Measurements from ENCODE around the gene TCN2. TPM values are rescaled to one million over a fixed set of nuclear protein-coding genes. Genes with fewer than 3 reads are reported as not detected.

TCN2 gene
- total RNA-seq, 1 donor from 2014 or later, result 2.7 TPM

- H3K36me3 ChIP-seq (ENCODE audit: insufficient read depth, low read length), result peaks cover 27% of the 10 kb centered on the region
- peaks cover 3% of the 10 kb centered on the region for H3K27me3 Mint-ChIP-seq (ENCODE audit: low read depth, unreplicated experiment)
- H3K4me3 Mint-ChIP-seq (ENCODE audit: unreplicated experiment), result no peak overlapping the region
- H3K27ac ChIP-seq (ENCODE audit: low read depth, low read length), result peak overlapping the region; percentile 6
- H3K27ac Mint-ChIP-seq (ENCODE audit: unreplicated experiment), result no peak overlapping the region
- H3K27me3 ChIP-seq (ENCODE audit: insufficient read depth, low read length), result peaks cover 4% of the 10 kb centered on the region
- H3K4me1 ChIP-seq (ENCODE audit: insufficient read depth, low read length), result peaks cover 5% of the 10 kb centered on the region
- H3K4me1 Mint-ChIP-seq (ENCODE audit: low read depth, unreplicated experiment), result peaks cover 5% of the 10 kb centered on the region
- DNase-seq (ENCODE audit: low read depth) (no peak), FAIRE-seq (no peak)
- H3K9ac ChIP-seq (ENCODE audit: low read length), result no peak overlapping the region
- no peaks in the 10 kb centered on the region for H3K9me3 Mint-ChIP-seq (ENCODE audit: unreplicated experiment)
- no peak overlapping the region for H2AFZ ChIP-seq (ENCODE audit: low read depth, low read length)
- peaks cover 31% of the 10 kb centered on the region for H4K20me1 ChIP-seq (ENCODE audit: insufficient read depth, low read length)
- H3K9me3 ChIP-seq (ENCODE audit: insufficient read depth, low read depth, low read length), result no peaks in the 10 kb centered on the region
- H3K36me3 Mint-ChIP-seq (ENCODE audit: low read depth, unreplicated experiment), result peaks cover 19% of the 10 kb centered on the region
- TF ChIP-seq CTCF (IDR thresholded peaks at IDR 0.05; ENCODE audit: insufficient read depth, low read depth, low read length) (no peak), EZH2 (IDR thresholded peaks at IDR 0.05; ENCODE audit: insufficient read depth, low read length) (no peak)
- no peak overlapping the region for H3K4me3 ChIP-seq (ENCODE audit: insufficient read depth, low read depth, low read length)
- H3K79me2 ChIP-seq (ENCODE audit: insufficient read depth, low read length), result no peaks in the 10 kb centered on the region
- no peak overlapping the region for H3K4me2 ChIP-seq (ENCODE audit: low read length)
Measured at GRCh38 chr22:30575859-30576258, 31.1 kb upstream of the TCN2 start.

- no peak overlapping the region for H3K4me2 ChIP-seq (ENCODE audit: low read length)
- no peaks in the 10 kb centered on the region for H3K27me3 Mint-ChIP-seq (ENCODE audit: low read depth, unreplicated experiment)
- H3K27ac Mint-ChIP-seq (ENCODE audit: unreplicated experiment), result no peak overlapping the region
Measured at GRCh38 chr22:30578481-30578880, 28.5 kb upstream of the TCN2 start.

More at GRCh38 chr22:30578481-30578880, 28.5 kb upstream of the TCN2 start:
- H3K9me3 Mint-ChIP-seq (ENCODE audit: unreplicated experiment), result no peaks in the 10 kb centered on the region
- no peaks in the 10 kb centered on the region for H3K79me2 ChIP-seq (ENCODE audit: insufficient read depth, low read length)
- peaks cover 5% of the 10 kb centered on the region for H3K4me1 ChIP-seq (ENCODE audit: insufficient read depth, low read length)
- TF ChIP-seq CTCF (IDR thresholded peaks at IDR 0.05; ENCODE audit: insufficient read depth, low read depth, low read length) (no peak), EZH2 (IDR thresholded peaks at IDR 0.05; ENCODE audit: insufficient read depth, low read length) (no peak)
- peaks cover 37% of the 10 kb centered on the region for H4K20me1 ChIP-seq (ENCODE audit: insufficient read depth, low read length)
- peaks cover 6% of the 10 kb centered on the region for H3K4me1 Mint-ChIP-seq (ENCODE audit: low read depth, unreplicated experiment)
- no peak overlapping the region for H3K4me3 Mint-ChIP-seq (ENCODE audit: unreplicated experiment)
- H3K36me3 Mint-ChIP-seq (ENCODE audit: low read depth, unreplicated experiment), result peaks cover 18% of the 10 kb centered on the region
- no peak overlapping the region for H2AFZ ChIP-seq (ENCODE audit: low read depth, low read length)
- DNase-seq (ENCODE audit: low read depth) (no peak), FAIRE-seq (no peak)
- H3K27ac ChIP-seq (ENCODE audit: low read depth, low read length), result no peak overlapping the region
- no peak overlapping the region for H3K4me3 ChIP-seq (ENCODE audit: insufficient read depth, low read depth, low read length)
- no peaks in the 10 kb centered on the region for H3K9me3 ChIP-seq (ENCODE audit: insufficient read depth, low read depth, low read length)
- H3K27me3 ChIP-seq (ENCODE audit: insufficient read depth, low read length), result peaks cover 4% of the 10 kb centered on the region
- H3K36me3 ChIP-seq (ENCODE audit: insufficient read depth, low read length), result peaks cover 38% of the 10 kb centered on the region
- no peak overlapping the region for H3K9ac ChIP-seq (ENCODE audit: low read length)
